Measurements from ENCODE around the gene BAZ1B.

DNA sequence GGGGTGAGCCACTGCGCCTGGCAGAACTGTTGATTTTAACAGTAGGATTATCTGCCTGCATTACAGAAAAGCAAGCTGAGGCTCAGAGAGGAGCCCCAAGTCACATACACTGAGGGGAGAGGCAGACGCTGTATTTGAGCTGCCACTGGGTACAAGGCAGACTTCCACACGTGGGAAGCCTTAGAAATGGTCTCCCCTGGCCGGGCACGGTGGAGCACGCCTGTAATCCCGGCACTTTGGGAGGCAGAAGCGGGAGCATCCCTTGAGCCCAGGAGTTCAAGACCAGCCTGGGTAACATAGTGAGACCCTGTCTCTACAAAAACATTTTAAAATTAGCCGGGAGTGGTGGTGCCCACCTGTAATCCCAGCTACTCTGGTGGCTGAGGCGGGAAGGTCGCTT, 89.4 kb downstream of the BAZ1B start:
- TF ChIP-seq, protein P1, sequence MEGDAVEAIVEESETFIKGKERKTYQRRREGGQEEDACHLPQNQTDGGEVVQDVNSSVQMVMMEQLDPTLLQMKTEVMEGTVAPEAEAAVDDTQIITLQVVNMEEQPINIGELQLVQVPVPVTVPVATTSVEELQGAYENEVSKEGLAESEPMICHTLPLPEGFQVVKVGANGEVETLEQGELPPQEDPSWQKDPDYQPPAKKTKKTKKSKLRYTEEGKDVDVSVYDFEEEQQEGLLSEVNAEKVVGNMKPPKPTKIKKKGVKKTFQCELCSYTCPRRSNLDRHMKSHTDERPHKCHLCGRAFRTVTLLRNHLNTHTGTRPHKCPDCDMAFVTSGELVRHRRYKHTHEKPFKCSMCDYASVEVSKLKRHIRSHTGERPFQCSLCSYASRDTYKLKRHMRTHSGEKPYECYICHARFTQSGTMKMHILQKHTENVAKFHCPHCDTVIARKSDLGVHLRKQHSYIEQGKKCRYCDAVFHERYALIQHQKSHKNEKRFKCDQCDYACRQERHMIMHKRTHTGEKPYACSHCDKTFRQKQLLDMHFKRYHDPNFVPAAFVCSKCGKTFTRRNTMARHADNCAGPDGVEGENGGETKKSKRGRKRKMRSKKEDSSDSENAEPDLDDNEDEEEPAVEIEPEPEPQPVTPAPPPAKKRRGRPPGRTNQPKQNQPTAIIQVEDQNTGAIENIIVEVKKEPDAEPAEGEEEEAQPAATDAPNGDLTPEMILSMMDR (IDR thresholded peaks at IDR 0.05; ENCODE audit: low read length) = no peak
- no peak for TF ChIP-seq EZH2 (IDR thresholded peaks at IDR 0.05; ENCODE audit: borderline replicate concordance, low read length)

Measured in OCI-LY1 (cell line).